ENCODE data around the gene PTDSS2.
A peak's percentile ranks its signal among the peaks of the same experiment; 100 is the strongest.

Gene PTDSS2

GRCh38 chr11:445765-446588 is 4.1 kb upstream of the PTDSS2 start:
- Histone ChIP-seq H3K4me2 (no peak overlapping the region), H3K4me1 (ENCODE audit: low read depth, poor library complexity, severe bottlenecking) (peaks cover 29% of the 10 kb centered on the region), H3K79me2 (ENCODE audit: insufficient read depth, low read depth) (no peaks in the 10 kb centered on the region), H2AFZ (ENCODE audit: low read depth) (no peak overlapping the region), H3K27ac (no peak overlapping the region), H3K36me3 (ENCODE audit: insufficient read depth) (no peaks in the 10 kb centered on the region), H3K4me3 (IDR thresholded peaks at IDR 0.05; ENCODE audit: insufficient read depth, low read depth, low read length) (no peak overlapping the region), H4K20me1 (ENCODE audit: insufficient read depth) (no peaks in the 10 kb centered on the region), H3K9ac (no peak overlapping the region), H3K27me3 (ENCODE audit: insufficient read depth, low read depth) (no peaks in the 10 kb centered on the region; the same call in 1 of the 2 replicates)
- no peak for TF ChIP-seq CTCF (conservative IDR thresholded peaks at IDR 0.05; ENCODE audit: low read depth, low read length)

GRCh38 chr11:446891-447290 is 3.2 kb upstream of the PTDSS2 start:
- H3K27me3 ChIP-seq (ENCODE audit: insufficient read depth, low read depth): no peaks in the 10 kb centered on the region; the same call in 1 of the 2 replicates
- H3K79me2 ChIP-seq (ENCODE audit: insufficient read depth, low read depth): no peaks in the 10 kb centered on the region
- no peaks in the 10 kb centered on the region for H4K20me1 ChIP-seq (ENCODE audit: insufficient read depth)
- H3K9ac ChIP-seq: no peak overlapping the region
- no peak for TF ChIP-seq CTCF (conservative IDR thresholded peaks at IDR 0.05; ENCODE audit: low read depth, low read length)
- no peaks in the 10 kb centered on the region for H3K36me3 ChIP-seq (ENCODE audit: insufficient read depth)
- no peak overlapping the region for H3K4me3 ChIP-seq (IDR thresholded peaks at IDR 0.05; ENCODE audit: insufficient read depth, low read depth, low read length)
- no peak overlapping the region for H2AFZ ChIP-seq (ENCODE audit: low read depth)
- H3K4me1 ChIP-seq (ENCODE audit: low read depth, poor library complexity, severe bottlenecking): peaks cover 31% of the 10 kb centered on the region
- H3K27ac ChIP-seq: no peak overlapping the region
- no peak overlapping the region for H3K4me2 ChIP-seq

GRCh38 chr11:447923-448731 is 2.0 kb upstream of the PTDSS2 start:
- TF ChIP-seq CTCF (conservative IDR thresholded peaks at IDR 0.05; ENCODE audit: low read depth, low read length): peak; percentile 76
- H3K36me3 ChIP-seq (ENCODE audit: insufficient read depth): no peaks in the 10 kb centered on the region

GRCh38 chr11:450809-451451 is 851 bp downstream of the PTDSS2 start:
- peak overlapping the region; percentile 81 for H3K4me2 ChIP-seq
- H3K27ac ChIP-seq: peak overlapping the region; percentile 43
- H3K9ac ChIP-seq: peak overlapping the region; percentile 69
- no peaks in the 10 kb centered on the region for H4K20me1 ChIP-seq (ENCODE audit: insufficient read depth)
- H3K4me3 ChIP-seq (IDR thresholded peaks at IDR 0.05; ENCODE audit: insufficient read depth, low read depth, low read length): no peak overlapping the region
- H3K4me1 ChIP-seq (ENCODE audit: low read depth, poor library complexity, severe bottlenecking): peaks cover 31% of the 10 kb centered on the region
- H3K79me2 ChIP-seq (ENCODE audit: insufficient read depth, low read depth): no peaks in the 10 kb centered on the region
- no peak for TF ChIP-seq CTCF (conservative IDR thresholded peaks at IDR 0.05; ENCODE audit: low read depth, low read length)
- H3K27me3 ChIP-seq (ENCODE audit: insufficient read depth, low read depth): no peaks in the 10 kb centered on the region
- H3K36me3 ChIP-seq (ENCODE audit: insufficient read depth): no peaks in the 10 kb centered on the region
- peak overlapping the region; percentile 76; the same call in 1 of the 2 replicates for H2AFZ ChIP-seq (ENCODE audit: low read depth)

More at GRCh38 chr11:447923-448731, 2.0 kb upstream of the PTDSS2 start:
- Histone ChIP-seq H3K4me3 (IDR thresholded peaks at IDR 0.05; ENCODE audit: insufficient read depth, low read depth, low read length) (no peak overlapping the region), H3K4me2 (peak overlapping the region; percentile 88), H3K27me3 (ENCODE audit: insufficient read depth, low read depth) (no peaks in the 10 kb centered on the region; the same call in 1 of the 2 replicates), H3K27ac (peak overlapping the region; percentile 60), H3K79me2 (ENCODE audit: insufficient read depth, low read depth) (no peaks in the 10 kb centered on the region), H4K20me1 (ENCODE audit: insufficient read depth) (no peaks in the 10 kb centered on the region), H3K4me1 (ENCODE audit: low read depth, poor library complexity, severe bottlenecking) (peaks cover 31% of the 10 kb centered on the region), H2AFZ (ENCODE audit: low read depth) (peak overlapping the region; percentile 81), H3K9ac (peak overlapping the region; percentile 49; the same call in 1 of the 2 replicates)
